NCI-H2081 treated with DMSO at 0.1 percent for 48 hours (cell line): ENCODE measurements around the gene PPP1R9B.

Source experiments
- DNase-seq: peaks from one replicate; lab custom pipeline; 2025; lab: John Stamatoyannopoulos, UW

The PPP1R9B gene

DNA sequence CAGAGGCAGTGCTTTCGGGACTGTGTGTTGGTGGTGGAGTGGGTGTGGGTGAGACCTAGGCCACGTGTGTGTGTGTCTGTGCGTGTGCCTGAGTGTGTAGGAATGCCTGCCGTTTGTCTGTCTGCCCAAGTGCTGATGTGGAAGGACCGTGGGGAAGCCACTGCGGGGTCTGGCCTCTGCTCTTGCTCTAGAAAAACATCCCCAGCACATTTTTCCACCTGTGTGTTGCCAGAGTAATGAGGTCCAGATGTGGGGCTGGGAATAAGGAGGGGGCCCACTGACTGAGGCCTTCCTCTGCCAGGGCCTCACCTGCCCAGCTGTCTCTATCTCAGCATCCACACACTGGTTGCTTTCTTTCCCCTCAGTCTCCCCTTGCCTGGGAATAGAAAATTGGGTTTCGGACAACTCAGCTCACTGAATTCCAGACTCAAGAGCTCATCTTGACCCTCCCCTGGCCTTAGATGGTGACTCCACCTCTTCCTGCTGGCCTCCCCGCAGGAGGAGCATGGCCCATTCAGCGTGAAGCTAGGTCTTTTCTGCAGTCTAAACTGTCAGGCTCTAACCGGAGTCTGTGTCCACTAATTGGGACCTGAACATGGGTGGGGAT, 23.0 kb upstream of the PPP1R9B start:
- no peak for DNase-seq

DNA sequence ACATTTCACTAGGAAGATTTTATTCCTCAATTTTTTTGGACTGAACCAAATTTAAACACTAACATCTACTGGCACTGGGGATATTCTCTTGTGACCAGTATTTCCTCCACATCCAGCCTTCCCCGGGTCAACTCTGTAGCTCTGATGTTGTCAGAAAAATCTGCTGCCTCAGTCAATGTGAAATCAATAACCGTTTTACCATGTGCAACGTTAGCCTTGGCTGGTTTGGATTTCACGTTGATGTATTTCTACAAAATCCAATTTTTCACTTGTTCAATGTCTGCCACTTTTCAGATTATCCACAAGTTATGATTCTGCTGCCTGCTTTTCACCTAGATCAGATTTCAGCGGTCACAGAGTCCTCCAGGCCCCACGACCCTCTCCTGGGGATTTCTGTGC, 22.5 kb upstream of the PPP1R9B start:
- no peak for DNase-seq

DNA sequence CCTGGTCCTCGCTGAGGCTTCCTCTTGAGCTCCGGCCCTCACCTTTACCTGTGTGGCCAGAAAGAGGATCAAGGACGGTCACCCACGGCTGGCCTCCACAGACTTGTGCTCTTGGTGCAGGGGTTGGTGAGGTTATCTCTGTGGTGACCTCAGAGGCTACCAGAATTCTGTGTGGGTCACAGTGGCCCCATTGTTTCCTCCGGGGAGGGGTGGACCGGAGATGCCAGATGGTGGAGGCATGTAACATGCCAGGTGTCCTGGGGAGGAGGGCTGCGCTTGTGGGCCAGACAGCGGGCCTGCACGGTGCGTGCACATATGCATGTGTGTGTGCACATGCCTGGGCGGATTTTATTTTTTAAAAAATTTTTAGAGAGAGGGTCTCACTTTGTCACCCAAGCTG, 21.7 kb upstream of the PPP1R9B start:
- no peak for DNase-seq

DNA sequence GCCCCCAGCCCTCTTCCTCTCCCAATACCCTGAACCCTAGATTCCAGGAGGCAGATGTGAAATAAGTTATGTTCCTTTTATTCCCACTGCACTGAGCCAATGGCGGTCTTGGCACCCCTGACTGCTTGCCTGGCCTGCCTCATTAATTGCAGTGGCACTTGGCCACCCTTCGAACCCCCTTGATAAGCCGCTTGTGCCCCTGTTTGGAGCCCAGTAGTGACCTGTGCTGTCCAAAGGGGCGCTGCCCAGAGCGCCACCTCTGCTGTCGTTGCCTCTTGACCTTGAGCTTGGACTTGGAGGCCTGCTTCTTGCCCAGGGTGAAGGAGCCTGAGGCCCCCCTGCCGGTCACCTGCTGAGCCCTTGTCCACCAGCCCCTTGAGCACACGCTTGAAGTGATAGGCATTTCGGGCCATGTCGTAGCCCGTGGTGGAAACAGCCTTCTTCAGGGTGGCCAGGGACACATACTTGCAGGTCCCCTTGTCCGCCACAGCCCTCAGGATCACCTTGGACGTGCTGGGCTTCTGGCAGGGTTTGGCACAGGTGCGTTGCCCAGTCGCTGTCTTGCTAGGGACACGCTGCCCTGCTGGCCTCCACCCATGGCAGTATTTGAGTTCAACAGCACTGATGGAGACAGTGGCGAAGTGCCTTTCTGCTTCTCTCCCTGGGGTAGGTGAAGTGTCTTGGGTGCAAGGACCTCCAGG, 21.0 kb upstream of the PPP1R9B start:
- DNase-seq = no peak

DNA sequence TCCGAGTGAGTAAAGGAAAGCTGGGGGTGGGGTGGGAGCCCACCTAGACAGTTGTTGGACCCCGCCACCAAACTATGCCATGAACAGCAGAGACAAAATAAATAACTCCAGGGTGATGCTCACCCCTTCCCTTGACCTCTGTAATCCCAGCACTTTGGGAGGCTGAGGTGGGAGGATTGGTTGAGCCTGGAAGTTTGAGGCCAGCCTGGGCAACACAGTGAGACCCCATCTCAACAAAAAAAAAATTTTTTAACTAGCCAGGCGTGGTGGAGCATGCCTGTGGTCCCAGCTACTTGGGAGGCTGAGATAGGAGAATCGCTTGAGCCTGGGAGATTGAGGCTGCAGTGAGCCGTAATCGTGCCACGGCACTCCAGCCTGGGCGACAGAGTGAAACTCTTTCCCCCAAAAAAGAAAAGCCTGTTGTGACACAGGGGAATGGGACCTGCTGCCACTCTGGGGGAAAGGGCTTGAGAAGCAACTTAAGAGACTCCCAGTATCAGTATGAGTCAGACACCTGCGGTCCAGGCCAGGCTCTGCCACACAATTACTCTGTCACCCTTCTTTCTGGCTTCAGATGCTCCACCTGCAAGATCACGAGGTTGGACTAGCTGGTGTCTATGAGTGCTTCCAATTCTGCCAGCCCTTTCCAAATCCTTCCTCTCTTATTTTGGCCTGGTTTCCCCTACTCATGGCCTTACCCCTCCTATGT, 20.3 kb upstream of the PPP1R9B start:
- no peak for DNase-seq

DNA sequence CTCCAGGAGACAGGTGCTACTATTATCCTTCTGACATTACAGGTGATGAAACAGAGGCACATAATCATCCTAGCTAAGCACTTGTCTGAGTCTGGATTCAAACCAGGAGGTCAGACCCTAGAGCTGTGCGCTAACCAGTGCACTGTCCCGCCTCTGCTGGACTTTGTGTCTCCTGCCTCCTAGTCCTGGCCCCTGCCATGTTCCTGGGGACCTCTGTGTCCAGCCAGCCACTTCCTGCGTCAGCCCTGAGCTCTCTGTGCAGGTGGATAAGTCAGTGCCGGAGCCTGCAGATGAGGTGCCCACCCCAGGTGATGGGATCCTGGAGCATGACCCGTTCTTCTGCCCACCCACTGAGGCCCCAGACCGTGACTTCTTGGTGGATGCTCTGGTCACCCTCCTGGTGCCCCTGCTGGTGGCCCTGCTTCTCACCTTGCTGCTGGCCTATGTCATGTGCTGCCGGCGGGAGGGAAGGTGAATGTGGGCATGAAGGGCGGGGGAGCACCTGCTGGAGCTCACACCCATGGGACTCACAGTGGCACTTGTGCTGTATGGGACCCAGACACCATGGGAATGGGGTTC, 19.5 kb upstream of the PPP1R9B start:
- DNase-seq = no peak

DNA sequence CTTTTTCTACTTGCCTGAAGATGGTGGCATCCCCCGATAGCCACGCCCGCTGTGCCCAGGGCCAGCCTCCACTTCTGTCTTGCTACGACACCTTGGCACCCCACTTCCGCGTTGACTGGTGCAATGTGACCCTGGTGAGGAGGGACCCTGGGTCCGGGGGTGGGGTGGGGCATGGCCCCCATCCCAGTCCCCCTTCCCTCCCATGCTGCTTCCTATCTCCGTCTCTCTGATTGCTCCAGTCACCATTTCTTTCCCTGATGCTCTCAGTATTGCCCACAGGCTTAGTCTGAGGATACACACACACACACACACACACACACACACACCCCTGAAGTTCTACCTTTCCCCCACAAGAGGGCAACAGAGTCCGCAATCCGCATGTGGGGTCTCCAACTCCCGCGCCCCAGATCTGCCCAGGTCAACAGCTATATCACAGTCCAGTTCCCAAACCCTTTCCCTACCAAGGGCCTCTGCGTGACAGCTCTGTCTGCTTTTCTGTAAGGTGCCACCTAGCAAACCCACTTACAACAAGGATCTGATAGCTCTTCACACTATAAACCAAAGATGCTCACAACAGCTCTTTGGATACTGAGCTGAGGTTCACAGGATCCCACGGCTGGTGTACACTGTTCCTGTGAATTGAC, 18.8 kb upstream of the PPP1R9B start:
- DNase-seq = no peak

DNA sequence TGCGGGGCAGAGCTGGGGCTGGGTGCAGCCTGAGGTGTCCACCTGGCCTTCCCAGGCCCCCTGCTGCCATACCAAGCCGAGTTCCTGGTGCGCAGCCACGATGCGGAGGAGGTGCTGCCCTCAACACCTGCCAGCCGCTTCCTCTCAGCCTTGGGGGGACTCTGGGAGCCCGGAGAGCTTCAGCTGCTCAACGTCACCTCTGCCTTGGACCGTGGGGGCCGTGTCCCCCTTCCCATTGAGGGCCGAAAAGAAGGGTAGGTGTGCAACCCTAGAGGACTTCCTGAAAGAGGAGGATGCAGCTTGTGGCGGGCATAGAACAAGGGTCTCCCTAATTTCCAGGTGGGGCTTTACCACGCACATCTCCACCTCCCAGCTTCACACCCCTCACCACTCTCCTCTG, 17.8 kb upstream of the PPP1R9B start:
- DNase-seq = no peak

DNA sequence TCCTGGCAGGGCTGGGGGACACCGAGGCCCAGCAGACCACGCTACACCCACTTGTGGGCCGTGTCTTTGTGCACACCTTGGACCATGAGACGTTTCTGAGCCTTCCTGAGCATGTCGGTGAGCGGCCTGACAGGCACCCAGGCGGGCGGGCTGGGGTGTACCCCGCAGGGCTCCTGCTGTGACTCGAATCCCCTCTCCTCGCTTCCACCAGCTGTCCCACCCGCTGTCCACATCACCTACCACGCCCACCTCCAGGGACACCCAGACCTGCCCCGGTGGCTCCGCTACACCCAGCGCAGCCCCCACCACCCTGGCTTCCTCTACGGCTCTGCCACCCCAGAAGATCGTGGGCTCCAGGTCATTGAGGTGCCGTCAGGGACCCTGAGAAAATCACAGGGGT, 16.9 kb upstream of the PPP1R9B start:
- no peak for DNase-seq

DNA sequence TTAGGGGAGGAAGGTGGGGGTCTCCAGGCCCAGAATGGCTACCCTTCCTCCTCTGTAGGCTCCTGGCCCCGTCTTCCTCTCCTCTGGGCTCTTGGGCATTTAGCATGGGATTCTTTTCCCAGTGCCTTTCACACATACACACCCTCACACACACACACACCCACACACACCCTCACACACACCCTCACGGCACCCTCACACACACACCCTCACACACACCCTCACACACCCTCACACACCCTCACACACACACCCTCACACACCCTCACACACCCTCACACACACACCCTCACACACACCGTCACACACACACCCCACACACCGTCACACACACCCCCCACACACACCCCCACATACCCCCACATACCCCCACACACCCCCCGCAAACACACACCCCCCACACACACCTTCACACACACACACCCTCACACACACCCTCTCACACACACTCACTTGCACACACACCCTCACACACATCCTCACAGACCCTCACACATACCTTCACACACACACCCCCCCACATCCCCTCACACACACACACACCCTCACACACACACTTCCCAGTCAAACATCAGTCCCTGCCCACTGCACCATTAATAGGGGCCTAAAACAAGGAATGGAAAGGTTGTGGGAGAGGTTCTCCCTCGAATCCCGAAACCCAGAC, 16.2 kb upstream of the PPP1R9B start:
- no peak for DNase-seq

DNA sequence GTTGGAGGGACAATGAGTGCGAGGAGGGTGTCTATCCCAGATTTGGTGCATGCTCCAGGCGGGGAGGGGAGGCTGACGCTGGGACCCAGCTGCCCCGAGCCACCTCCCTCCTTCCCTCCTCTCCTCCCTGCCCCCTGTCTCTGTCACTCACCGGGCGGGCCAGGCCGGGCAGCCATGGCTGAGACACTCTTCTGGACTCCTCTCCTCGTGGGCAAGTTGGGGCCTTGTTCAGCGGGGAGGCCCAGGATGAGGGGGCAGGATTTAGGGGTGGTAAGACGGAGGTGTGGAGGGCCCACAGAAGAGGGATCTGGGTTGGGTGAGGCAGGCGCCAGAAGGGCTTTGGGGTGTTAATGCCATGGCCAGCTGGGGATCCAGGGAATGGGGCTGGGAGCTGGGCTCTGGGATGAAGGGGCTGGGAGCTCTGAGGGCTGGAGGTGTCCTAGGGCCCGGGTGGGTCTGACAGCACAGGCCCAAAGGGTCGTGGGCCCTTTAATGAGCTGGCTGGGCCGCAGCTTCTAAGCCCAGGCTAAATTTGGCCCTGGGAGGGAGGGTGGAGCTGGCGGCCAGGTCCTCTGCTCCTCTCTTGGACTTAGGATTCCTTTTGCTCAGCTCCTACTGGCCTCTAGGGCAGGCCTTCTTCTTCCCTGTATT, 15.5 kb upstream of the PPP1R9B start, which contains the start of gene SGCA:
Gene SGCA, plus strand, starts transcription at position 139 of the 651 bp plus-strand sequence. Its CDS starts 36 bp downstream, at position 175.
- DNase-seq = no peak

DNA sequence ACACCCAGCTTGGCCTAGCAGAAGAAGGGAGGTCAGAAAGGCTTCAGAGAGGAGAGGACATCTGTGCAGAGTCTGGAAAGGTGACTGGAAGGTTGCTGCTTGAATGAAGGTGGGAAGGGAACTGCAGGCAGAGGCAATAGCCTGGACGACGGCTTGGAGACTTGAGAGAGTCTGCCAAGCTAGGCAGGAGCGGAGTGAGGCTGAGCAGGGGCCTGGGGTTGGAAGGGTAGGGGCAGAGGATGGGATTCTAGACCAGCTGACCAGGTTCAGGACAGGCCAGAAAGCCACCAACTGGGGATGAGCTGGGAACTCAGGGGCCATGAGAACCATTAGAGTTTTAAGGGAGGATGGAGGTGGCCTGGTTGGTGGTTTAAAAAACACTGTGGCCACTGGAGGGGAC, 15.0 kb upstream of the PPP1R9B start:
- DNase-seq = no peak

DNA sequence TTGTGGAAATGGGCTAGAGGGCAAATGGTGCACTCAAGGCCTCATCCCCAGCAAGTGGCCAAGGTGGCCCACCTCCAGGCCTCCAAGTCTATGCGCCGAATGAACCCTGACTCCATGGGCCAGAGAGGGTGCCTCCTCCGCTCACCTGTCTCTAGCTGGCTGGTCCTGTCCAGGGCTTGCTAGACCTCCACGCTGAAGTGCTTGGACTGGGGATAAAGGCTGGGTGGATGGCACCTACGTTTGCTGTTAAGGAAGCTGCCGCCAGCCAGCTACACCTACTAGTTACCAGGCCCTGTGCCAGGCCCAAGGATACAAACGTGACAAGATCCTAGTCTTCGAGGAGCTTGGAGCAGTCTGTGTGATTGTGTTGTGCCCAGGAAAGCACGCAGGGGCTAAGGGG, 14.6 kb upstream of the PPP1R9B start:
- DNase-seq = no peak

DNA sequence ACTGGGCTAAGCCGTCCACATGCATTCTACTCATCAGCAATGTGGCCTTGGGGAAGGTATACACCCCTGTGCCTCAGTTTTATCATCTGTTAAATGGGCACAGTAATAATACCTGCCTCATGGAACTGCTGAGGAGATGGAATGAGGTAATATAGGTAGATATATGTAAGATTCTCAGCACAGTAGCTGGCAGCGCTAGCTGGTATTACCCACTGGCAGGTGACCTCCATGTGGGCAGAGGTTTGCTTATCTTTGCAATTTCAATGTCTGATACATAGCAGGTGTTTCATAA, 14.2 kb upstream of the PPP1R9B start:
- DNase-seq = no peak

DNA sequence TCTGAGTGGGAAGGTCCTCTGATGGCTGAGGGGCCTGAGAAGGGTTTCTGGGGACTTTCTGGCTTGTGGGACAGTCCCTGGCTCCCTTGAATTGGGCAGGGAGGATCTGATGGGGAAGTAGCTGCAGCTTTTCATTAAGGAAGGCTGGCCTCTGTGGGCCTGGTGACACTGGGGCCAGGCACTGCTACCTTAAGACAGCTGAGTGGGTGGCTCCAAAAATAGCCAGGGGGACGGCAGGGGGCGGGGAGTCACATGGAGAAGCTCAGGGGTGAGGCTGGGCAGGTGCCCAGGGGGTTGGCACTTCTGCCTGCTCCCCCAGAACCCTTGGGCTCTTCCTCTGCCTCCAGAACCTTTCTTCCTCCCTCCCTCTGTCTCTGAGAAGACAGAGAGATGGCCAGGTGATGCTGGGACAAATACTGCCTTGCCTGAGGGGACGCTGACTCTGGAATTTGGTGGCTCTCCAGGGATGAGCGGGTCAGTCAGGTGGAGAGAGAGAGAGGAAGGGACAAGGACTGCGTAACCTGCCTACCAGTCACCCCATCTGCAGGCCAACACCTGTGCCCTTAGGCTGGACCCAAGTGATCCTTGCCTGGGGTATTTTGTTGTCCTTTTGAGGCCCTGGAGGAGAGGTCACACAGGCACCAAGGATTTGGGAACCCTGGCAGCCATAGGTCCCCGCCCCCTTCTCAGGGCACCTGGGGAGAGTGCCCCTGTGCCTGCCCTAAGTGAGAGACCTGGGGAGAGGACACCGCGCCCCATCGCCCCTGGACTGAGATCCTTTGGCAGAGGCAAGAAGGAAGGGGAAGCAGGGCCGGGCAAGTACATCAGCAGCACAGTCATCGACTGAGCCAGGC, 13.6 kb upstream of the PPP1R9B start:
- DNase-seq = no peak

DNA sequence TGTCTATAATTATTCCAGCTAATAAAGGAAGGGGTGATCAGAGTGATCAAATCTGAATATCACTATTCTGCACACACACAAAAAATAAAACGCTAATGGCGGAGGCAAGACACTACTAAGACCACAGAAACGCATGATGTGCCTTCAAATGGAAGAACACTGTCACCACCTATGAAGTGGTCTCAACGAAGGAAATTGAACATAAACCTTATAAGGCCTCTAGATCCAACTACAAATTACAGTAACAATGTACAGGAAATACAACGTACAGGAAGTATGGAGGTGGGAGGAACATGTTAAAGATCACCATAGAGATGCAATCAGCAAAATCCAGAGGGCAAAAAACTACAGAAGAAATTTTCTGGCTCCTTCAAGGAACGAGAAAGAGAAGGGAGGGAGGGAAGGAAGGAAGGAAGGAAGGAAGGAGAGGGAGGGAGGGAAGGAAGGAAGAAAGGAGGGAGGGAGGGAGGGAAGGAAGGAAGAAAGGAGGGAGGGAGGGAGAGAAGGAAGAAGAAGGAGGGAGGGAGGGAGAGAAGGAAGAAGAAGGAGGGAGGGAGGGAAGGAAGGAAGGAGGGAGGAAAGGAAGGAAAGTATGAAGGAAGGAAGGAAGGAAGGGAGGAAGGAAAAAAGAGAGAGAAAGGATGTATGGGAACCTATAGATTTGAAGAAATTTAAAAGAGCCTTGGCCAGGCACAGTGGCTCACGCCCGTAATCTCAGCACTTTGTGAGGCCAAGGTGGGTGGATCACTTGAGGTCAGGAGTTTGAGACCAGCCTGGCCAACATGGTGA, 12.2 kb upstream of the PPP1R9B start:
- no peak for DNase-seq

DNA sequence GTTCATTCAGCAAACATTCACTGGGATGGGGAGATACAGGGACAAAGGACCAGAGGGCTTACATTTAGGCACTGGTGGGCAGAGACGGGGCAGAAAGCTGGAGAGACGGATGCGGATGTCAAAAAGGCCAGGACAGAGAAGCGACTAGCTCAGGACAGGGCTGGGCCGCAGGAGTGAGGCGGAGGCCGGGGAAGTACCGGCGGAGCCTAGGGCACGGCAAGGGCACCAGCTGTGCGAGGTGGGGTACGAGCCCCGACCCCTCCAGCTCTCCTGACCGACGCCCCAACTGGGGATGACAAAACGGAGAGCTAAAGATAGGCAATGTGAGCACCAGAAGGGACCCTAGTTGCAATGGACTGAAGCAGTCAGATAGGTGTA, 11.4 kb upstream of the PPP1R9B start:
- no peak for DNase-seq

DNA sequence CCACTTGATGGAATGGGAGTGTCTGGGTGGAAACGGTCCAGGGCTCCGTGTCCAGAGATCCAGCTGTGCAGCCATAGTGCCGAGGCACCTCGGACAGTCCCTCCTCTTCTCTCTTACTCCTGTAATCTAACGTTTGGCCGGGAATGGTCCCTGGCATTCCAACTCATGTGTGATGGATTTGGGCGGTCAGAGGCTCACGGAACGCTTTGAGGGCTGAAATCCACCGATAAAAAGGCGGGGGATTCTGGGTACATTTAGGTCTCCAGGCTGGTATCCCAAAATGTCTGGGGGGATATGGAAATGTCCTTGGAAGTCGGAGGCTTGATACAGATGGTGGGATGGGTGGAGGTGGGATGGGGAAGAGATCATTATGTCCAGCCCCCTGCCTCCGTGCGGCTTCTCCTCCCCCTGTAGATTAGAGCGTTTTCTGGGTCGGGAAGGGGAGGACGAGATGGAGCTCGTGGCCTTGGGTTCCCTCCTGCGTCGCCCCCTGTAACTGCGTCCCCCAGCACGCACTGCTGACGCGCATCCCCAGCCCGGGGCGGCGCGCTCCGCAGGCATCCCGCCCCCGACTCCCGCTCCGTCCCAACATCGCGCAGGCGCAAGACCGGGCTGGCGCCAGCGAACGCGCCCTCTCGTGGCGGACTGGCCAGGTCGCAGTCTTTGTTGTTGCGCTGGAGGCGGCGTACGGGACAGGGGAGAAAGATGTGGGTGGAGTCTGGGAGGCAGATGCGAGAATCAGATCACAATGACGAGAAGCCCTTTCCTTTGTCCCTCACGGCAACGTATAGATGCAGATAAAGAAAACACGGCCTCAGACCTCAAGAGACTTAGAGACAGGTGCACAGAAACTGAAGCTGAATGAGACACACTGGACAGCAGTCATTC, 10.8 kb upstream of the PPP1R9B start:
- DNase-seq = peak; percentile 76

DNA sequence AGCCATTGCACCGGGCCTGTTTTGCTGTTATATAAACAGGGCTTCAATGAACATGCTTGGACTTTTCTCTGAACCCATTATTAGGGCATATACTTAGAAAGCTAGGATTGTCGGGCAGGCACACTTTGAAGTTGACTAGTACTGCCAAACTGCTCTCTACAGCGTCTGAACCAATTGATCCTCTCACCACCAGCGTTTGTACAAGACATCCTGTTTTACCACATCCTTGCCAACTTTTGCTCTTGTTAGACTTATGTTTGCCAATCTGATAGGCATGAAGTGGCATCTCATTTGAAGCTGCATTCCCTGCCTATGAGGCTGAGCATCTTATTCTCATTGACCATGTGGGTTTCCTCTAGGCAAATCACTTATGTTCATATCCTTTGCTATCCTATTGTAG, 7.4 kb upstream of the PPP1R9B start:
- DNase-seq = no peak
